ENCODE measurements around the gene BCO1.

DNA sequence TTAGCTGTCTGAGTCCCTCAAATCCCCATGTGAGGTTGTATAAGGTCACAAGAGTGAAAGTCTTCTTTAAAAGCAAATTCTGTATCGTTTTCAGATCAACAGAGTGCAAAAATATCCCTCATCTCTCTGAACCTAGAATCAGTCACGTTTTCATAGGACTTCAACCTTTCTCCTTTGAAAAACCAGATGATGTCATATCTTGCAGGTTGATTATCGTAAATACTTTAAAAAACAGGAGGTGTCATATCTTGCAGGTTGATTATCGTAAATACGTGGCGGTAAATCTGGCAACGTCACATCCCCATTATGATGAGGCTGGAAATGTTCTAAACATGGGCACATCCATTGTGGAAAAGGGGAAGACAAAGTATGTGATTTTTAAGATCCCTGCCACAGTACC is 25.9 kb downstream of the BCO1 start:
- TF ChIP-seq, protein P1, sequence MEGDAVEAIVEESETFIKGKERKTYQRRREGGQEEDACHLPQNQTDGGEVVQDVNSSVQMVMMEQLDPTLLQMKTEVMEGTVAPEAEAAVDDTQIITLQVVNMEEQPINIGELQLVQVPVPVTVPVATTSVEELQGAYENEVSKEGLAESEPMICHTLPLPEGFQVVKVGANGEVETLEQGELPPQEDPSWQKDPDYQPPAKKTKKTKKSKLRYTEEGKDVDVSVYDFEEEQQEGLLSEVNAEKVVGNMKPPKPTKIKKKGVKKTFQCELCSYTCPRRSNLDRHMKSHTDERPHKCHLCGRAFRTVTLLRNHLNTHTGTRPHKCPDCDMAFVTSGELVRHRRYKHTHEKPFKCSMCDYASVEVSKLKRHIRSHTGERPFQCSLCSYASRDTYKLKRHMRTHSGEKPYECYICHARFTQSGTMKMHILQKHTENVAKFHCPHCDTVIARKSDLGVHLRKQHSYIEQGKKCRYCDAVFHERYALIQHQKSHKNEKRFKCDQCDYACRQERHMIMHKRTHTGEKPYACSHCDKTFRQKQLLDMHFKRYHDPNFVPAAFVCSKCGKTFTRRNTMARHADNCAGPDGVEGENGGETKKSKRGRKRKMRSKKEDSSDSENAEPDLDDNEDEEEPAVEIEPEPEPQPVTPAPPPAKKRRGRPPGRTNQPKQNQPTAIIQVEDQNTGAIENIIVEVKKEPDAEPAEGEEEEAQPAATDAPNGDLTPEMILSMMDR (IDR thresholded peaks at IDR 0.05): no peak
- no peak for TF ChIP-seq POLR2A (IDR thresholded peaks at IDR 0.05)
